HG02885 (cell line): Measurements from ENCODE around the gene RGR.

Source experiments
- ATAC-seq: cut with Tn5 transposase; IDR thresholded peaks from one replicate; pipeline ENCODE4 v1.9.1; 2021; ENCODE audit warnings: mild to moderate bottlenecking; ENCODE audit not compliant: unreplicated experiment, poor library complexity

Gene RGR

GRCh38 chr10:84292502-84292901 is 47.6 kb downstream of the RGR start:
- ATAC-seq: peak; percentile 79

GRCh38 chr10:84293171-84293570 is 48.3 kb downstream of the RGR start:
- no peak for ATAC-seq

- ATAC-seq: no peak
Observed at GRCh38 chr10:84293574-84294016, 48.7 kb downstream of the RGR start.

DNA sequence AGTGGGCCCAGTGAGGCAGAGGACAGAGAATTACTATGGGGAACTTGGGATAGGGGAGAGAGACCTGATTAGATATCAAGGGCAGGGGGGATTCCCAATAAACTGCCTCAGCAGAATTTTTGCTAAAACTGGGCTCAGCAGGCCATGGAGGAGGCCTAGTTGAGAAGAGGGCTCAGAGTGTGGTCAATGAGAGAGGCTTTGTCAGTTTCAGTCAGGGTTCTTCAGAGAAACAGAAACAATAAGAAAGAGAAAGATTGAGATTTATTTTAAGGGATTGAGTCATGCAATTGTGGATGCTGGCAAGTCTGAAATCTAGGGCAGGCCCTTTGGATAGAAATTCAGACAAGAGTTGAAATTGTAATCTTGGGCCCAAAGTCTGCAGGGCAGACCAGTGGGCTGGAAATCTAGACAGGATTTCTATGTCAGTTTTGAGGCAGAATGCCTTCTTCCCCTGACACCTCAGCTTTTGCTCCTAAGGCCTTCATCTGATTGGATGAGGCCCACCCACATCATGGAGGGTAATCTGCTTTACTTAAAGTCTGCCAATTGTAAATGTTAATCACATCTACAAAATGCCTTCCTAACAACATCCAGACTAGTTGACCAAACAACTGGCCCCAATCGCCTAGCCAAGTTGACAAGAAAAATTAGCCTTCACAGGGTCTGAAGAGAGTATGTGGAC is 50.1 kb downstream of the RGR start:
- peak; percentile 79 for ATAC-seq

- no peak for ATAC-seq
Observed at GRCh38 chr10:84296091-84296981, 51.5 kb downstream of the RGR start.

DNA sequence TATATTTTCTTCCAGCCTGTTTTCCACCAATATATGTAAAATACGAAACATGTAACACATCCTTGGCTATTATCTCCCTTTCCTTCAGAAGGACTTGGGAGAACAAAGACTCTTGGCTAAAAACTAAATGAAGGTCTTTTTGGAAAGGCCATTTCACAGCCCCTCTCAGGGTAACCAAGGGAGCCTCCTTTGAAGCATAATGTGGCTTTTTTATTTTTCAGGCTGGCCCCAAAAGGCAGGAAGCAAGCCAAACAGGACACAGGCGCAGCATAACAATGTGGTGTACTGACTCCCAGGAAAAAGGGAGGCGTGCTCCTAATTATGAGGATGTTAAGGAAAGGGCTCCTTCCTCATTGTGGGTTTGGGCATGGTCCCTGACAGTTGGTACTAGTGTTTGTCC is 53.2 kb downstream of the RGR start:
- no peak for ATAC-seq

DNA sequence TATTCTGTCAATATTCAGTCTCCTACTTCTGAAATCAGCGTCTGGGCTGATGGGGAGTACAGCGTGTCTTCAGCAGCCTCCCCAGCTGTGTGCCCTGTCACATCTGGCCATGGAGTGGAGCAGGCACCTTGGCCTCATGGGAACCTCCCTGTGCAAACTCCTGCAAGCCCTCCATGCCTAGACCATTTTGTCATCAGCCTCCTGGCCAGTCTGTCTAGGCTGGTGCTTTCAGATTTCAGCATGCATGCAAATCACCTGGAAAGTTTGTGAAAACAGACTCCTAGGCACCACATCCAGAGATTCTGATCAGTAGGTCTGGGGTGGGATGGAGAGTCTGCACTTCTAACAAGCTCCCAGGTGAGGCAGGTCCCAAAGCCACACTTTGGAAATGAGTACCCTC is 57.4 kb downstream of the RGR start:
- ATAC-seq: no peak

DNA sequence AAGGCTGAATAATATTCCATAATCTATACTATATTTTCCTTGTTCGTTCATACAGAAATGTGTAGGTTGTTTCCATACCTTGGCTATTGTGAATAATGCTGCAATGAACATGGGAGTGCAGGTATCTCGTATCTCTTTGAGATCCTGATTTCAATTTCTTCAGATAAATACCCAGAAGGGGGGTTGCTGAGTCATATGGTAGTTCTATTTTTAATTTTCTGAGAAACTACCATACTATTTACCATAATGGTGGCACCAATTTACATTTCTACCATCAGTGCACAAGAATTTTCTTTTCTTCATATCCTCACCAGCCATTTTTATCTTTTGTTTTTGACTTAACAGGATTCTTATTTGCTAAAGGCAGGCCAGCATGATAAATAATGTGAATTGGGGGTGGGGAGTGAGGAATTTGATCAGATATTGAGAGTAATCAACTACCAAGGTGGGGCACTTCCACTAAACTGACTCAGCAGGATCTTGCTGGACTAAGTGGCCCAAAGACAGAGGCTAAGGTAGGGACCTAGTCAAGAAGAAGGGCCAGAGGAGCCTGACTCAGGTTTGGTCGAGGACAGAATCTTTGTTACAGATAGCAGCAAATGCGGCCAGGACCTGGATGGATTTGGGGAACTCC is 62.0 kb downstream of the RGR start:
- ATAC-seq: no peak

GRCh38 chr10:84308021-84308420 is 63.2 kb downstream of the RGR start:
- ATAC-seq: no peak

GRCh38 chr10:84308481-84309304 is 63.8 kb downstream of the RGR start:
- peak; percentile 71 for ATAC-seq
